ENCODE data around the gene CABCOCO1.

CABCOCO1 gene, protein sequence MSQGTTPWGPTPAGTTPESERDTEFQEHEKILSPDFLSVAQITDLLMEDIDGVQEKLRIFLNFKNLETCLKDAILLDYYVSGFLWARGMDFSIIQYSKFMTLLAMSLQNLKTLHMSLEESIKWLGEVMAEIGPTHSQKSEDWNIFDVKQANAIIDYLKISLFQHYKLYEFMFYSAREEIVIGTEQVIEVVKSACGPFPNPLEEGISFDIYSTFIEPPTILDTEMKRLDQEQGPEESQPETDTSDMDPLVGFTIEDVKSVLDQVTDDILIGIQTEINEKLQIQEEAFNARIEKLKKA

DNA sequence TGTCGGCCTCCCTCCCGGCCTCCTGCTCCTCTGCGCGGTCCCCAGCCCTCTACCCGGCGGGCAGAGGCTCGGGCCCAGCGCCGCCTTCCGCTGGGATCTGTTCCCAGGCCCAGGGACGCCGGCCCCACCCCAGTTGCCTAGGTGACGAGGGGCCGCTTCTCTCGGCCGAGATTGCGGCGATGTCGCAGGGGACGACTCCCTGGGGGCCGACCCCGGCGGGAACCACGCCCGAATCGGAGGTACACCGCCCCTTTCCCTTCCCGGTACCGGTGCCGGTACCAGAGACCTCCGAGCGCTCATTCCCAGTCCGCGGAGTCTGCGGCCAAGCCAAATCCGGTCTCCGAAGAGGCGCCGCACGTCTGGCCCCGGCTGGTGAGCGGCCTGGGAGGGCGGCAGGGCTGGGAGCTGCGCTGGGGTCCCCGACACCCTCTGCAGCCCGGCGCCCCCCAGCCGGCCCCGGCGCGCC, at the start of gene CABCOCO1:
TSS of gene CABCOCO1 (plus strand) at position 136 of the 466 bp plus-strand sequence. CDS start at position 180, 44 bp downstream.
- Histone ChIP-seq H3K36me3 (ENCODE audit: control insufficient read depth in 5 of 5, insufficient read depth in 5 of 5, low read length in 5 of 5) (no peaks in the 10 kb centered on the region), H3K4me1 (ENCODE audit: control insufficient read depth in 5 of 5, insufficient read depth in 5 of 5, low read length in 5 of 5) (peaks cover 0 to 11% (median 6%) of the 10 kb centered on the region in 5 donors), H3K4me3 (ENCODE audit: low read depth in 1 of 5, low read length in 5 of 5) (peak within 1 kb of the TSS in 4 of 5 donors; percentile 69 to 77 (median 72)), H3K27me3 (ENCODE audit: control insufficient read depth in 5 of 5, insufficient read depth in 4 of 5, low read length in 5 of 5) (no peaks in the 10 kb centered on the region), H3K27ac (ENCODE audit: low read depth, low read length) (peak within 1 kb of the TSS; percentile 45), H3K9ac (ENCODE audit: low read length in 5 of 5) (peak within 1 kb of the TSS in 4 of 5 donors; percentile 51 to 73 (median 58)), H3K9me3 (ENCODE audit: control insufficient read depth in 5 of 5, low read length in 5 of 5) (no peaks in the 10 kb centered on the region)

DNA sequence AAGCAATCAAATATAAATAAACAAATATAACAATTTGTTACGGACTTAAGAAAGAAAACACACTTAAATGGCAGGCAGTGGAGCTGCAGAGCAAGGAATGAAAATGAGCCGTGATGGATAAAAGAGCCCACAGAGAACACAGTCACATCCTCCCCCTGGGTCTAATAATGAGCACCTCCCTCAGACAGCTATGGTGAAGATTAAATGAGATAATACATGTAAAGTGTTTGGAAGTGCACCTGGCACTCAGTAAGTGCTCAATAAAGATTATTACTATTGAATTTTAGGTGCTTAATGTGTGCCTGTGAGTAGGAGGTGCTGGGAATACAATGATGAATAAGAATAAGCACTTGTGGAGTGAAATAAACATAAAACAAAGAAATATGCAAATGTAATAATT, 49.1 kb upstream of the CABCOCO1 start:
- H3K4me1 ChIP-seq (ENCODE audit: control insufficient read depth in 5 of 5, insufficient read depth in 5 of 5, low read length in 5 of 5): peaks cover 0 to 11% (median 0%) of the 10 kb centered on the region in 5 donors
- H3K4me3 ChIP-seq (ENCODE audit: low read depth in 1 of 5, low read length in 5 of 5): no peak overlapping the region
- no peaks in the 10 kb centered on the region for H3K9me3 ChIP-seq (ENCODE audit: control insufficient read depth in 5 of 5, low read length in 5 of 5)
- no peak overlapping the region for H3K27ac ChIP-seq (ENCODE audit: low read depth, low read length)
- no peaks in the 10 kb centered on the region for H3K36me3 ChIP-seq (ENCODE audit: control insufficient read depth in 5 of 5, insufficient read depth in 5 of 5, low read length in 5 of 5)
- H3K27me3 ChIP-seq (ENCODE audit: control insufficient read depth in 5 of 5, insufficient read depth in 4 of 5, low read length in 5 of 5): no peaks in the 10 kb centered on the region
- H3K9ac ChIP-seq (ENCODE audit: low read length in 5 of 5): no peak overlapping the region

DNA sequence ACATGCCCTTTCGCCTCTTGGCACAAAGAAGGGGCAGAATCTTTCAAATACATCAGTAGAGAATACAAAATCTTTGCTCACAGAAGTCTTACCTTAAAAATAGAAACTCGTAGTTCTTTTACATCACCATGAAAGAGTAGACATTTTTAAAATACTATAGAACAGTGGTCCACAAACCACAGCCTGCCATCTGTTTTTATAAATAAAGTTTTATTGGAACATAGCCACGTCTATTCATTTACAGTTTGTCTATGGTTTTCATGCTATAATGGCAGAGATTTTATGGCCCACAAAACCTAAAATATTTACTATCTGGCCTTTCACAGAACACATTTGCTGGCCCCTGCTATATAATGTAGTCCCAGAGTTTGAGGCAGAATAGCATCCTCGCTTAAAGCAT, 46.1 kb upstream of the CABCOCO1 start:
- H3K27ac ChIP-seq (ENCODE audit: low read depth, low read length): no peak overlapping the region
- H3K9me3 ChIP-seq (ENCODE audit: control insufficient read depth in 5 of 5, low read length in 5 of 5): no peaks in the 10 kb centered on the region
- peaks cover 0 to 7% (median 0%) of the 10 kb centered on the region in 5 donors for H3K4me1 ChIP-seq (ENCODE audit: control insufficient read depth in 5 of 5, insufficient read depth in 5 of 5, low read length in 5 of 5)
- H3K9ac ChIP-seq (ENCODE audit: low read length in 5 of 5): no peak overlapping the region
- H3K4me3 ChIP-seq (ENCODE audit: low read depth in 1 of 5, low read length in 5 of 5): no peak overlapping the region
- no peaks in the 10 kb centered on the region for H3K36me3 ChIP-seq (ENCODE audit: control insufficient read depth in 5 of 5, insufficient read depth in 5 of 5, low read length in 5 of 5)
- peaks cover 0 to 3% (median 0%) of the 10 kb centered on the region in 5 donors for H3K27me3 ChIP-seq (ENCODE audit: control insufficient read depth in 5 of 5, insufficient read depth in 4 of 5, low read length in 5 of 5)

- H3K9me3 ChIP-seq (ENCODE audit: control insufficient read depth in 5 of 5, low read length in 5 of 5): no peaks in the 10 kb centered on the region
- peaks cover 0 to 3% (median 0%) of the 10 kb centered on the region in 5 donors for H3K27me3 ChIP-seq (ENCODE audit: control insufficient read depth in 5 of 5, insufficient read depth in 4 of 5, low read length in 5 of 5)
- H3K4me3 ChIP-seq (ENCODE audit: low read depth in 1 of 5, low read length in 5 of 5): no peak overlapping the region
- H3K27ac ChIP-seq (ENCODE audit: low read depth, low read length): no peak overlapping the region
- H3K9ac ChIP-seq (ENCODE audit: low read length in 5 of 5): no peak overlapping the region
- no peaks in the 10 kb centered on the region for H3K36me3 ChIP-seq (ENCODE audit: control insufficient read depth in 5 of 5, insufficient read depth in 5 of 5, low read length in 5 of 5)
- H3K4me1 ChIP-seq (ENCODE audit: control insufficient read depth in 5 of 5, insufficient read depth in 5 of 5, low read length in 5 of 5): peaks cover 0 to 7% (median 0%) of the 10 kb centered on the region in 5 donors
Measured at GRCh38 chr10:61617180-61617579, 45.5 kb upstream of the CABCOCO1 start.

DNA sequence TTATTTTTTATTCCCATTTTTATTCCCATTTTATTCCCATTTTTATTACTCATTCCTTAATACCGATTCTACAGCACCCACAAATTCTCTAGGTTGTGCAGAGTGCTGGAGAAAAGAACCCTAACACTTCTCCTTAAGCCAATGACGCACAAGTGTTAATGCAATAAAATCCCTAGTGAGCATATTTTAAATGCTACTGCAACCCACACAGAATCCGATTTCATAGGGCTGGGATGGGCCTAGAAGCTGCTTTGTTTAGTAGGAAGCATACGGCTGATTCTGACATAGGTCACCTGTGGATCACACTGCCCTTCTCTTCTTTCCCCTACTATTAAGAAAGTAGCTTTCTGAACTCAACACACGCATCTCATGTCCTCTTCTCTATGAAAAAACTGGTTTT, 45.1 kb upstream of the CABCOCO1 start:
- Histone ChIP-seq H3K27me3 (ENCODE audit: control insufficient read depth in 5 of 5, insufficient read depth in 4 of 5, low read length in 5 of 5) (peaks cover 0 to 3% (median 0%) of the 10 kb centered on the region in 5 donors), H3K4me1 (ENCODE audit: control insufficient read depth in 5 of 5, insufficient read depth in 5 of 5, low read length in 5 of 5) (peaks cover 0 to 7% (median 0%) of the 10 kb centered on the region in 5 donors), H3K36me3 (ENCODE audit: control insufficient read depth in 5 of 5, insufficient read depth in 5 of 5, low read length in 5 of 5) (no peaks in the 10 kb centered on the region), H3K9me3 (ENCODE audit: control insufficient read depth in 5 of 5, low read length in 5 of 5) (no peaks in the 10 kb centered on the region), H3K9ac (ENCODE audit: low read length in 5 of 5) (no peak overlapping the region), H3K4me3 (ENCODE audit: low read depth in 1 of 5, low read length in 5 of 5) (no peak overlapping the region), H3K27ac (ENCODE audit: low read depth, low read length) (no peak overlapping the region)

DNA sequence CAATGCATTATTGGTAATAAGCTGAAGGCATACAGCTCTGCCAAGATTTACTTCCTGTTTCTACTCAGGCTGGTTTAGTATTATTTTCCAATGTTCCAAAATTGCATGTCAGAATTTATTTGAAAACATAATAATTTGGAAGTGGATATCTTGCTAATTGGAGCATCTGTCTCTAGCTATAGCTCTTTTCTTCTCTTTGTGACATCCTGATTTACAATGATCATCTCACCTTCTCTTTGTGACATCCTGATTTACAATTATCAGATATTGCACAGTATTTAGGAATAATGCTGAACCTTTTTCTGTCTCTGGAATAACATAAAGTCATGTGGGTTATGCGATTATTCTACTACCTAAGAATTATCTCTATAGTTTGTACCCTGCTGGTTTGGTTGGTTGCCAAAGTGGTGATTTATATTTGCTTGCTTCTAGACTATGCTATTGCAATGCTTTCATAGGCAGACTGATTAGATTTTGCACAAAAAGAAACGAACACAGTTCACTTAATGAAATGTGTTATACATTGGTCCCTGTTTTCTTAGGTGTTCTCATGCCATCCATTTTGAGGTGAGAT, 44.3 kb upstream of the CABCOCO1 start:
- H3K36me3 ChIP-seq (ENCODE audit: control insufficient read depth in 5 of 5, insufficient read depth in 5 of 5, low read length in 5 of 5): no peaks in the 10 kb centered on the region
- H3K9me3 ChIP-seq (ENCODE audit: control insufficient read depth in 5 of 5, low read length in 5 of 5): no peaks in the 10 kb centered on the region
- H3K4me3 ChIP-seq (ENCODE audit: low read depth in 1 of 5, low read length in 5 of 5): no peak overlapping the region
- H3K27ac ChIP-seq (ENCODE audit: low read depth, low read length): no peak overlapping the region
- H3K9ac ChIP-seq (ENCODE audit: low read length in 5 of 5): no peak overlapping the region
- peaks cover 0 to 3% (median 0%) of the 10 kb centered on the region in 5 donors for H3K27me3 ChIP-seq (ENCODE audit: control insufficient read depth in 5 of 5, insufficient read depth in 4 of 5, low read length in 5 of 5)
- H3K4me1 ChIP-seq (ENCODE audit: control insufficient read depth in 5 of 5, insufficient read depth in 5 of 5, low read length in 5 of 5): peaks cover 0 to 7% (median 0%) of the 10 kb centered on the region in 5 donors

DNA sequence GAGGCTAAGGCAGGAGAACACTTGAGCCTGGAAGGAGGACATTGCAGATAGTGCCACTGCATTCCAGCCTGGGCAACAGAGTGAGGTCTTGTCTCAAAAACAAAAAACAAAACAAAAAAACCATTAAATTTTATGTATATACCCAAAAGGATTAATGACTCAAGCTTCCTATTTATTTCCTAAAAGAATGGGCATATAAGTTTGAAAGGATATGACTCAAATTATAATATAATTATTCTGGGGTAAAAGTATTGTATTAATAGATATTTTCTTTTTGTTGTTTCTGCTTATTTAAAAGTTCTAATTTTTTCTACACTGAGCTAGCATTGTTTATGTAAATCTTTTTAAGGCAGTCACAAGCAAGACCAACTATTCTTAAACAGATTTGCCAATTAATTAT, 42.2 kb upstream of the CABCOCO1 start:
- no peaks in the 10 kb centered on the region for H3K36me3 ChIP-seq (ENCODE audit: control insufficient read depth in 5 of 5, insufficient read depth in 5 of 5, low read length in 5 of 5)
- H3K4me1 ChIP-seq (ENCODE audit: control insufficient read depth in 5 of 5, insufficient read depth in 5 of 5, low read length in 5 of 5): peaks cover 0 to 11% (median 0%) of the 10 kb centered on the region in 5 donors
- peaks cover 0 to 3% (median 0%) of the 10 kb centered on the region in 5 donors for H3K27me3 ChIP-seq (ENCODE audit: control insufficient read depth in 5 of 5, insufficient read depth in 4 of 5, low read length in 5 of 5)
- no peaks in the 10 kb centered on the region for H3K9me3 ChIP-seq (ENCODE audit: control insufficient read depth in 5 of 5, low read length in 5 of 5)
- no peak overlapping the region for H3K4me3 ChIP-seq (ENCODE audit: low read depth in 1 of 5, low read length in 5 of 5)
- H3K9ac ChIP-seq (ENCODE audit: low read length in 5 of 5): no peak overlapping the region
- no peak overlapping the region for H3K27ac ChIP-seq (ENCODE audit: low read depth, low read length)

- Histone ChIP-seq H3K36me3 (ENCODE audit: control insufficient read depth in 5 of 5, insufficient read depth in 5 of 5, low read length in 5 of 5) (no peaks in the 10 kb centered on the region), H3K4me3 (ENCODE audit: low read depth in 1 of 5, low read length in 5 of 5) (no peak overlapping the region), H3K9ac (ENCODE audit: low read length in 5 of 5) (no peak overlapping the region), H3K27ac (ENCODE audit: low read depth, low read length) (no peak overlapping the region), H3K27me3 (ENCODE audit: control insufficient read depth in 5 of 5, insufficient read depth in 4 of 5, low read length in 5 of 5) (peaks cover 0 to 3% (median 0%) of the 10 kb centered on the region in 5 donors), H3K4me1 (ENCODE audit: control insufficient read depth in 5 of 5, insufficient read depth in 5 of 5, low read length in 5 of 5) (peaks cover 0 to 11% (median 0%) of the 10 kb centered on the region in 5 donors), H3K9me3 (ENCODE audit: control insufficient read depth in 5 of 5, low read length in 5 of 5) (no peaks in the 10 kb centered on the region)
Measured at GRCh38 chr10:61621605-61622051, 41.1 kb upstream of the CABCOCO1 start.

GRCh38 chr10:61623161-61623560, 39.6 kb upstream of the CABCOCO1 start:
- Histone ChIP-seq H3K9ac (ENCODE audit: low read length in 5 of 5) (no peak overlapping the region), H3K4me3 (ENCODE audit: low read depth in 1 of 5, low read length in 5 of 5) (no peak overlapping the region), H3K36me3 (ENCODE audit: control insufficient read depth in 5 of 5, insufficient read depth in 5 of 5, low read length in 5 of 5) (no peaks in the 10 kb centered on the region), H3K9me3 (ENCODE audit: control insufficient read depth in 5 of 5, low read length in 5 of 5) (no peaks in the 10 kb centered on the region), H3K4me1 (ENCODE audit: control insufficient read depth in 5 of 5, insufficient read depth in 5 of 5, low read length in 5 of 5) (peaks cover 0 to 11% (median 0%) of the 10 kb centered on the region in 5 donors), H3K27me3 (ENCODE audit: control insufficient read depth in 5 of 5, insufficient read depth in 4 of 5, low read length in 5 of 5) (peaks cover 0 to 3% (median 0%) of the 10 kb centered on the region in 5 donors), H3K27ac (ENCODE audit: low read depth, low read length) (no peak overlapping the region)

DNA sequence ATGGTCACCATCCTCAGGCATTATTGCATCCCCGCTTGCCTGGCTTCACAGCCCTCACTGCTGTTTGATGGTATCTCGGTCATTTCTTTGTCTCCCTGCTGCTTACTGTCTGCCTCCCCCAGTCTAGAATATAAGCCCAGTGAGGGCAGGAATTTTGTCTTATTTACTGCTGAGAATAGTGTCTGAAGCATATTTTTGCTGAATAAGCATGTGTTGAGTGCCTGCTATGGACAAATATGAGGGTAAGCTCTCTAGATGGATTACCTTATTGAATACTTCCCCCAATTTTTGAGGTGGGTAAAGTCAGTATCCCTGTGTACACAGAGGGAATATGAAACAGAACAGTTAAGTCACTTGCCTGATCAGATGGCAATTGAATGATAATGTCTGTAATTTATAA, 36.5 kb upstream of the CABCOCO1 start:
- Histone ChIP-seq H3K9ac (ENCODE audit: low read length in 5 of 5) (no peak overlapping the region), H3K36me3 (ENCODE audit: control insufficient read depth in 5 of 5, insufficient read depth in 5 of 5, low read length in 5 of 5) (no peaks in the 10 kb centered on the region), H3K4me3 (ENCODE audit: low read depth in 1 of 5, low read length in 5 of 5) (no peak overlapping the region), H3K27me3 (ENCODE audit: control insufficient read depth in 5 of 5, insufficient read depth in 4 of 5, low read length in 5 of 5) (peaks cover 0 to 3% (median 0%) of the 10 kb centered on the region in 5 donors), H3K9me3 (ENCODE audit: control insufficient read depth in 5 of 5, low read length in 5 of 5) (no peaks in the 10 kb centered on the region), H3K27ac (ENCODE audit: low read depth, low read length) (no peak overlapping the region), H3K4me1 (ENCODE audit: control insufficient read depth in 5 of 5, insufficient read depth in 5 of 5, low read length in 5 of 5) (peaks cover 0 to 10% (median 0%) of the 10 kb centered on the region in 5 donors)

All from subcutaneous abdominal adipose tissue (tissue), 5 donors.